Fibroblast of mammary gland (primary cell): ENCODE results near the gene CLRN3.

Experiments
- DNase-seq: peaks from one replicate; pipeline ENCODE4 v3.0.0-alpha.2; 2010; ENCODE audit warnings: low read depth
- H3K4me3 ChIP-seq: 2 replicates; pipeline ENCODE4 v1.5.1; 2011; ENCODE audit warnings: low read depth, mild to moderate bottlenecking, low read length, moderate library complexity; ENCODE audit not compliant: control insufficient read depth
- TF ChIP-seq, protein P1 (sequence below): conservative IDR thresholded peaks from 2 replicates; pipeline ENCODE4 v1.5.1; 2011; ENCODE audit warnings: low read depth, low read length, inconsistent platforms; ENCODE audit not compliant: control insufficient read depth, insufficient read depth

Gene CLRN3

DNA sequence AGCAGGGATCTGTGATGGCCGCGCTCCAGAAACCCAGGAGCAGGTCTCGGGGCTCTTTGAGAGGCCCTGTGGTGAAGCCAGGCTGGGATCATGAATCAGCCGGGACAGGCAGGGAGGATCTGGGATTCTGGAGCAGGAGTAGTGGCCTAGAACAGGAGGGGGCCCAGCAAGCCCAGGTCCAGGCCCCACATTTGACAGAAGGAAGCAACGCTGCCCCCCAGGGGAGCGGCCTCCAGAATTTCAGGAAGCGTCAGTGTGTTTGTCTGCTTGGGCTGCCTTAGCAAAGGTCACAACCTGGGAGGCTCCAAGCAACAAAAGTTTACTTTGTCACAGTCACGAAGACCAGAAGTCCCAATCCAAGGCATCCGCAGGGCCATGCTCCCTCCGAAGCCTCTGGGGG, 36.8 kb downstream of the CLRN3 start:
- H3K4me3 ChIP-seq = no peak overlapping the region
- DNase-seq = no peak
- TF ChIP-seq, protein P1, sequence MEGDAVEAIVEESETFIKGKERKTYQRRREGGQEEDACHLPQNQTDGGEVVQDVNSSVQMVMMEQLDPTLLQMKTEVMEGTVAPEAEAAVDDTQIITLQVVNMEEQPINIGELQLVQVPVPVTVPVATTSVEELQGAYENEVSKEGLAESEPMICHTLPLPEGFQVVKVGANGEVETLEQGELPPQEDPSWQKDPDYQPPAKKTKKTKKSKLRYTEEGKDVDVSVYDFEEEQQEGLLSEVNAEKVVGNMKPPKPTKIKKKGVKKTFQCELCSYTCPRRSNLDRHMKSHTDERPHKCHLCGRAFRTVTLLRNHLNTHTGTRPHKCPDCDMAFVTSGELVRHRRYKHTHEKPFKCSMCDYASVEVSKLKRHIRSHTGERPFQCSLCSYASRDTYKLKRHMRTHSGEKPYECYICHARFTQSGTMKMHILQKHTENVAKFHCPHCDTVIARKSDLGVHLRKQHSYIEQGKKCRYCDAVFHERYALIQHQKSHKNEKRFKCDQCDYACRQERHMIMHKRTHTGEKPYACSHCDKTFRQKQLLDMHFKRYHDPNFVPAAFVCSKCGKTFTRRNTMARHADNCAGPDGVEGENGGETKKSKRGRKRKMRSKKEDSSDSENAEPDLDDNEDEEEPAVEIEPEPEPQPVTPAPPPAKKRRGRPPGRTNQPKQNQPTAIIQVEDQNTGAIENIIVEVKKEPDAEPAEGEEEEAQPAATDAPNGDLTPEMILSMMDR = no peak

DNA sequence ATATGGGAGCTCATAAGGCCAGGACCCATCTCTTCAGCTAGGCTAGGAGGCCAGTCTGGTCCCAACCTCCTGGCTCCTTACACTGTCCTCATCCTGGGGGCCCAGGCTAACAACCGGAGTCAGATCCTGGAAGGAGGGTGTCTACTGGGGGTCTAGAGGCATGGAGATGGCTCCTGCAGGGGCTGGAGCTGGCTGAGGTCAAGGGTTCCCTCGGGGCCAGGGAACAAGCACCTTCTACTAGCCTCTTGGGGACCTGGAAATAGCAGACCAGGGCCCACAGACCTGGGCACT, 37.2 kb downstream of the CLRN3 start:
- no peak for DNase-seq
- H3K4me3 ChIP-seq = no peak overlapping the region
- TF ChIP-seq, protein P1 = no peak

DNA sequence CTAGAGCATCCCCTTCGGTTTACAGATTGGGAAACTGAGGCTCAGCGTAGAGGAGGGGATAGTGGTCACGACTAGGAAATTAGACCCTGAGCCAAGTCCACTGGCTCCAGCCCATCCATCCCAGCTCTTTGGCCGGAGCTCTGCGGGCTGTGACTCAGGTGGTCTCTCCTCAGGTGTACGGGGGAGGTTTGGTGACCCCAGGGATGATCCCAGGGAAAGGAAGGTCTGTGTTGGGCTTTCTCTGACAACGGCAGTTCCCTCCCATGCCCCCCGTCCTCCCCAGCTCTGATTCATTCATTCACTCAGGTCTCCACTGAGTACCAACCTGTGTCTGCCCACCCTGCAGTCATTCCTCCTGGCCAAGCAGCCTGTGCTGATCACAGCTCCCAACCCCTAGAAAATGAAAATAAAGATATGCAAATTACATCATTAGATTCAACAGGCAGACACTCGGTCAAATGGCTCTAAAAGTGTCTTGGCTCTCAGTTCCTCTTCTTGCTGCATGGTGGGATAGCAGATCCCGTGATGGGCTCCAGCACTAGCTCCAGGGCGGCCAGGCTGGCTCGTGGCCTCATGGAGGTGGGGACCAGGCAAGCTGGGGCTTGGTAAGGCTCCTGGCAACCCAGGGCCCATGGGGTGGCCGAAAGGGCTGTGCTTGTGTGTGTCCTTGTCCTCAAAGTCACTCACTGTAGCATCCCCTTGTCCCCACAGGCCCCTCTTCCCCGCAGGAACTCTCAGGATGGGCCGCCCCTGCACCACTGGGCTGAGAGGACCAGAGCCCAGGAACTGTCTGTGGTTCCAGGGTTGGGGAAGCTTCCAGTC, 37.8 kb downstream of the CLRN3 start:
- TF ChIP-seq, protein P1 = no peak
- no peak for DNase-seq
- no peak overlapping the region for H3K4me3 ChIP-seq

DNA sequence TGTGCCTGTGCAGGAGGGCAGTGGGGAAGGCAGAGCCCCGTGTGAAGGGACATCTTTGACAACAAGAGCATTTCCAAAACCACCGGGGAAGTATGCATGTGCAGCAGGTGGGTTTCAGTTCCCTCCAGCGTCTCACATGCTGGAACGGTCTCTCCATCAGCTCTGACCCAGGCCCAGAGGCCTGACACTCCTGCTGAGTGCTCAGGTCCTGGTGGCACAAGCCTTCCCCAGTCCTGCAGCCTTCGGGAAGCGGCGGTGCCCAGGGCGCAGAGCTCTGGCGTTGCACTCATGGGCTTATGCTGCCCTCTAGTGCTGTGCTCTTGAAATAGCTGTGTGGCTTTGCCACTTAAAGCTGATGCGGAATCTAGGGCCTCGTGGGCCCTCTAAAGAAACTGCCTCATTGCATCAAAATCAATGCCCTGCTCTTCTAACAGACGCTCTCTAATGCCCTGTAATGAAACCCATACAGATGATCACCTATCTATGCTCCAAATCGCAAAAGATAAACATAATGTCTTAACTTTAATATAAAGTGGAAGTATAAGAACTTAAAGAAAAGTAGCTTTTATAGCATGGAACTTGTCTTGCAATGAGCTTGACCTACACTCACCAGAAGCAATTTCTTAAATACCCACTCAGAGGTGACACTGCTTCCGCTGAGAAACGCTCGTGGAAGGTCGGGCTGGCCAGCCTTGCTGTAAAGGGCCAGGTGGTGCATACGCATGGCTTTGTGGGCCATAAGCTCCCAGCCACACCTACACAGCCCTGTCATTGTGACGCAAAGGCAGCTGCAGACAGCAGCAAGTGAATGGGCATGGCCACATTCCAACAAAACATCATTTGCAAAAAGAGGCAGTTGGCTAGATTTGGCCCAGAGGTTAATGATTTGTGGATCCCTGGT, 38.6 kb downstream of the CLRN3 start:
- TF ChIP-seq, protein P1 = peak; percentile 67
- DNase-seq = peak; percentile 54
- H3K4me3 ChIP-seq = no peak overlapping the region

DNA sequence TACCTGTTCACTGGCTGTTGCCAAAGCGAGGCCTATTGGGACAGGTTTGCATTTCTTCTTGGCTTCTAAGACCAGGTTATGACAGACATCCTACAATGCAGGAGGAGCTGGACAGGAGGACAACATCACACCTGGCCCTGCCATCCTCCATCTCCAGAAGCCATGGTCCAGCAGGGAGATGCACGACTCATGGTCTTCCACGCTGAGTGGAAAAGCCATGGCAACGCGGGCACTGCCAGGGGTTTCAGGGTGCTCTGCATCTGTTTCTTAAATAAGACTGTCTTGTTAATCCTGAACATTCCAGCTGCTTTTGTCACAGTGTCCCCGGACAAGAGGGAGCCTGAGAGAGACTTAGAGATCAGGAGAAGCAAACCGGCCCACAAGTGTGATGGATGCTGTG, 40.3 kb downstream of the CLRN3 start:
- TF ChIP-seq, protein P1 = no peak

DNA sequence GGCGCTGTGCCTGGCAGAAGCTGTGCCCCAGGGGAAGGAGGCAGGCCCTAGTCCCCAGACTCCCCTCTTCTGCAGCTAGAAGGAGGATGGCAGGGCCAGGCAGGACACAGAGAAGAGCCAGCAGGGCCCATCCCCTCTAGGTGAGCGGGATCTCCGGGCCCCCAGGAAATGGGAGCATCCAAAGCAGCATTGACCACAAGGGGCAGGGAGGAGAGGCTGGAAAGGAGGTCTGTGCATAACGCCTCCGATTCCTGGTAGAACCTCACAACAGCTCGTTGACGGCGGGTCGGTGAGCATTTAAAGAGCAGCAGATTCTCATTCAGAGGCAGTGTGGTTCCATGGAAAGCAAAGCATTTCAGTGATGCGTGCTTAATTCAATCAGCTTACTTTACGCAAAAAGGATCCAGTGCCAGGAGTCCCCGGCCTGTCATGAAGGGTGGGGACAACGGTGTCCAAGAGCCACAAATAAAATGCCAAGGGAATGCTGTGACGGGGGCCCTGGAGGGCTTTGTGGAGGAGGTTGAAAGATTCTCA, 41.0 kb downstream of the CLRN3 start:
- DNase-seq = no peak

More for the DNA sequence above, 40.3 kb downstream of the CLRN3 start:
- no peak overlapping the region for H3K4me3 ChIP-seq
- no peak for DNase-seq

More for the DNA sequence above, 41.0 kb downstream of the CLRN3 start:
- H3K4me3 ChIP-seq = no peak overlapping the region
- TF ChIP-seq, protein P1 = no peak
